Spleen (tissue), 13 donors: ENCODE results near the gene TRPT1. TPM values are rescaled to one million over a fixed set of nuclear protein-coding genes. Genes with fewer than 3 reads are reported as not detected.

Experiments used
- DNase-seq: peaks from one replicate; pipeline ENCODE4 v3.0.0-alpha.2; 2020
- H3K27ac ChIP-seq, 8 donors: fragments of 200-600 bp; sonication (generic) in 7 of 8; 1 replicate in 4 of 8; 2 replicates in 4 of 8; pipeline versions ENCODE4 v1.5.0 to v1.8.0; 2016 to 2021; ENCODE audit warnings: inconsistent platforms in 4 of 8, mild to moderate bottlenecking in 4 of 8, moderate library complexity in 1 of 8
- H3K27me3 ChIP-seq, 7 donors: fragments of 200-600 bp; sonication (generic) in 6 of 7; replicated peaks in 1 of 7; 1 replicate in 4 of 7; 2 replicates in 3 of 7; pipeline versions ENCODE4 v1.5.0 to v1.8.0; 2016 to 2021; ENCODE audit warnings: inconsistent platforms in 3 of 7, mild to moderate bottlenecking in 1 of 7
- H3K36me3 ChIP-seq, 6 donors: fragments of 200-600 bp; sonication (generic) in 5 of 6; 1 replicate in 4 of 6; 2 replicates in 2 of 6; pipeline versions ENCODE4 v1.5.0 to v1.8.0; 2016 to 2021; ENCODE audit warnings: inconsistent platforms in 2 of 6
- H3K4me1 ChIP-seq, 6 donors: fragments of 200-600 bp; sonication (generic) in 5 of 6; 1 replicate in 3 of 6; 2 replicates in 3 of 6; pipeline versions ENCODE4 v1.5.0 to v1.8.0; 2016 to 2021; ENCODE audit warnings: inconsistent platforms in 3 of 6
- H3K4me3 ChIP-seq, 8 donors: fragments of 200-600 bp; sonication (generic) in 7 of 8; 1 replicate in 4 of 8; 2 replicates in 4 of 8; pipeline versions ENCODE4 v1.5.0 to v1.8.0; 2016 to 2021; ENCODE audit warnings: inconsistent platforms in 4 of 8, mild to moderate bottlenecking in 4 of 8, moderate library complexity in 2 of 8
- H3K9me3 ChIP-seq, 8 donors: fragments of 200-600 bp; sonication (generic) in 7 of 8; 1 replicate in 4 of 8; 2 replicates in 4 of 8; pipeline versions ENCODE4 v1.5.0 to v1.8.0; 2016 to 2021; ENCODE audit warnings: inconsistent platforms in 4 of 8
- CTCF ChIP-seq, 11 experiments: fragments of 200-600 bp in 7 of 11; fragments of 450-650 bp in 4 of 11; sonication (generic) in 4 of 11; IDR thresholded peaks in 8 of 11; conservative IDR thresholded peaks in 3 of 11; 1 replicate in 7 of 11; 2 replicates in 4 of 11; pipeline versions ENCODE4 v1.4.0 to v1.8.0; 2016 to 2021; ENCODE audit warnings: antibody characterized with exemption in 11 of 11, inconsistent platforms in 4 of 11, mild to moderate bottlenecking in 1 of 11
- POLR2A ChIP-seq, 3 donors: fragments of 450-650 bp; IDR thresholded peaks; one replicate each; pipeline ENCODE4 v1.5.1; 2017; ENCODE audit warnings: antibody characterized with exemption in 3 of 3, mild to moderate bottlenecking in 1 of 3
- POLR2AphosphoS5 ChIP-seq, 3 donors: sonication (generic); formaldehyde crosslinking; IDR thresholded peaks; one replicate each; pipeline ENCODE4 v1.5.1; 2017; ENCODE audit warnings: antibody characterized with exemption in 3 of 3
- WGBS, 5 donors: extraction: QIAGEN DNeasy Blood & Tissue Kit in 3 of 5; methylation state at CpG; one replicate each; pipeline versions ENCODE4 v1.1.5 to v1.1.7; 2013 to 2018; 5-methylcytosine and 5-hydroxymethylcytosine counted together
- intact Hi-C: fragments of 100-400 bp; cut with DNase I; formaldehyde crosslinking; loops from one replicate; pipeline ENCODE4 v1.15.0; 2023; ENCODE audit warnings: low total_unique reads
- long read RNA-seq, 2 donors: transcript quantifications; one replicate each; lab custom pipeline, GENCODE V29; 2026
- polyA plus RNA-seq, 3 donors: library from polyadenylated mRNA; stranded (reverse); fragments of 200-250 nt; gene quantifications; one replicate each; pipeline ENCODE4 v1.2.1, GENCODE V29; 2013
- total RNA-seq, 7 donors: library from RNA; depleted of rRNA in 3 of 7; stranded (reverse); fragments of >200 nt in 3 of 7; fragmentation: NEBNext Ultra II Directional in 4 of 7; extraction: Animal tissue kit (Norgen Biotek cat#: 25700) in 4 of 7; gene quantifications; one replicate each; pipeline versions ENCODE4 v1.1.0 to v1.2.1, GENCODE V29; 2016 to 2021
- donor health status: healthy with polysubstance abuse.
- donor health status: DM: no; HTN: no; CAD: no; lungs with moderate emphysema.
- donor health status: DM: no; HTN: no; CAD: no.
- donor health status: Bipolar disorder and iron deficiency.
- donor health status: healthy.
- donor health status: DM: no; HTN: no; CAD: no.
- donor health status: DM: yes; HTN: yes; CAD: no.

The TRPT1 gene
- 10 to 100 TPM; 34.2 to 56.3 (median 40.0) TPM for total RNA-seq
- 10 to 100 TPM; 57.8 to 74.0 (median 60.8) TPM for polyA plus RNA-seq
- long read RNA-seq, donor 1, transcript TRPT1-201 (8 exons, 962 nt) = major isoform, 12 of 14 reads
- long read RNA-seq, donor 1, partial matches to known transcripts = 0 of 14 reads
- long read RNA-seq, donor 1, other reads (novel, unspliced or antisense) = 0 of 14 reads
- long read RNA-seq, donor 2, partial matches to known transcripts = 0 of 2 reads
- long read RNA-seq, donor 2, other reads (novel, unspliced or antisense) = 0 of 2 reads

GRCh38 chr11:64225608-64226506 is at the start of gene TRPT1, which contains the start of gene NUDT22:
Gene TRPT1 (minus strand): TSS chr11:64226186. CDS start chr11:64225860, 326 bp downstream.
Gene NUDT22 (plus strand): TSS chr11:64226274. CDS start chr11:64226653, 379 bp downstream.
- intact Hi-C loops = no loop called here
- 0 to 2% (median 1%) methylated on average over 23 to 54 of the region's 54 CpGs for WGBS, 5 donors

GRCh38 chr11:64275031-64275800 is 49.2 kb upstream of the TRPT1 start:
- intact Hi-C loops = no loop called here

More at GRCh38 chr11:64225608-64226506, at the start of gene TRPT1, which contains the start of gene NUDT22:
- TF ChIP-seq POLR2AphosphoS5 (IDR thresholded peaks at IDR 0.05) = peak; percentile 93 to 96 (median 93)
- TF ChIP-seq POLR2A (IDR thresholded peaks at IDR 0.05) = peak; percentile 9 to 79 (median 66)
- TF ChIP-seq CTCF (IDR thresholded peaks at IDR 0.05 in 8 of 11, conservative IDR thresholded peaks at IDR 0.05 in 3 of 11) = peak in 6 of 11 experiments; percentile 5 to 43 (median 14)
- peaks cover 0 to 45% (median 26%) of the 10 kb centered on the region in 6 donors for H3K36me3 ChIP-seq
- H3K27ac ChIP-seq = peak within 1 kb of the TSS; percentile 89 to 98 (median 94)
- H3K4me3 ChIP-seq = peak within 1 kb of the TSS; percentile 72 to 97 (median 75)
- H3K27me3 ChIP-seq = no peaks in the 10 kb centered on the region
- H3K9me3 ChIP-seq = no peaks in the 10 kb centered on the region
- peaks cover 36 to 92% (median 66%) of the 10 kb centered on the region in 6 donors for H3K4me1 ChIP-seq
- DNase-seq = peak; percentile 98

GRCh38 chr11:64269540-64270220 is 43.7 kb upstream of the TRPT1 start:
- TF ChIP-seq POLR2A (IDR thresholded peaks at IDR 0.05) (peak in 2 of 3 donors; percentile 25 to 33), CTCF (IDR thresholded peaks at IDR 0.05 in 8 of 11, conservative IDR thresholded peaks at IDR 0.05 in 3 of 11) (peak in 6 of 11 experiments; percentile 7 to 36 (median 22)), POLR2AphosphoS5 (IDR thresholded peaks at IDR 0.05) (peak; percentile 97 to 99 (median 98))
- peak; percentile 99 for DNase-seq
- Histone ChIP-seq H3K4me1 (peaks cover 27 to 56% (median 39%) of the 10 kb centered on the region in 6 donors), H3K27me3 (no peaks in the 10 kb centered on the region), H3K36me3 (peaks cover 0 to 30% (median 11%) of the 10 kb centered on the region in 6 donors), H3K27ac (peak overlapping the region; percentile 80 to 100 (median 98)), H3K4me3 (peak overlapping the region; percentile 61 to 99 (median 90)), H3K9me3 (no peaks in the 10 kb centered on the region)
- 0 to 2% (median 0%) methylated on average over 20 to 58 of the region's 58 CpGs for WGBS, 5 donors
- intact Hi-C loops = no loop called here

More at GRCh38 chr11:64275031-64275800, 49.2 kb upstream of the TRPT1 start:
- Histone ChIP-seq H3K9me3 (no peaks in the 10 kb centered on the region), H3K4me1 (peaks cover 5 to 32% (median 14%) of the 10 kb centered on the region in 6 donors), H3K27me3 (no peaks in the 10 kb centered on the region), H3K27ac (no peak overlapping the region), H3K36me3 (peaks cover 0 to 44% (median 20%) of the 10 kb centered on the region in 6 donors), H3K4me3 (no peak overlapping the region)
- no peak for DNase-seq
- 84 to 95% (median 94%) methylated on average over 14 to 15 of the region's 15 CpGs for WGBS, 5 donors
- TF ChIP-seq CTCF (IDR thresholded peaks at IDR 0.05 in 8 of 11, conservative IDR thresholded peaks at IDR 0.05 in 3 of 11) (no peak), POLR2A (IDR thresholded peaks at IDR 0.05) (no peak)
